ENCODE measurements around the gene ADM. TPM values are rescaled to one million over a fixed set of nuclear protein-coding genes. Genes with fewer than 3 reads are reported as not detected.

The ADM gene
- total RNA-seq, 1 donor from 2014 or later, result 239 TPM

- Mint-ChIP-seq H3K4me3 (ENCODE audit: unreplicated experiment) (no peak overlapping the region), H3K4me1 (ENCODE audit: unreplicated experiment) (peaks cover 12% of the 10 kb centered on the region), H3K9me3 (ENCODE audit: unreplicated experiment) (no peaks in the 10 kb centered on the region), H3K27me3 (ENCODE audit: unreplicated experiment) (no peaks in the 10 kb centered on the region), H3K36me3 (ENCODE audit: unreplicated experiment) (peaks cover 4% of the 10 kb centered on the region), H3K27ac (ENCODE audit: unreplicated experiment) (no peak overlapping the region)
- DNase-seq (ENCODE audit: extremely low spot score, unreplicated experiment), result no peak
- TF ChIP-seq CTCF (IDR thresholded peaks at IDR 0.05), result no peak
These were observed 20.9 kb upstream of the ADM start for GRCh38 chr11:10283991-10284390.

- H3K27me3 Mint-ChIP-seq (ENCODE audit: unreplicated experiment), result no peaks in the 10 kb centered on the region
- H3K4me3 Mint-ChIP-seq (ENCODE audit: unreplicated experiment), result no peak overlapping the region
- DNase-seq (ENCODE audit: extremely low spot score, unreplicated experiment), result no peak
- peaks cover 17% of the 10 kb centered on the region for H3K4me1 Mint-ChIP-seq (ENCODE audit: unreplicated experiment)
- peaks cover 4% of the 10 kb centered on the region for H3K36me3 Mint-ChIP-seq (ENCODE audit: unreplicated experiment)
- no peak overlapping the region for H3K27ac Mint-ChIP-seq (ENCODE audit: unreplicated experiment)
- no peaks in the 10 kb centered on the region for H3K9me3 Mint-ChIP-seq (ENCODE audit: unreplicated experiment)
- no peak for TF ChIP-seq CTCF (IDR thresholded peaks at IDR 0.05)
These were observed 19.6 kb upstream of the ADM start for GRCh38 chr11:10285148-10285802.

- no peak overlapping the region for H3K27ac Mint-ChIP-seq (ENCODE audit: unreplicated experiment)
- no peaks in the 10 kb centered on the region for H3K9me3 Mint-ChIP-seq (ENCODE audit: unreplicated experiment)
- H3K4me3 Mint-ChIP-seq (ENCODE audit: unreplicated experiment), result no peak overlapping the region
- peaks cover 25% of the 10 kb centered on the region for H3K4me1 Mint-ChIP-seq (ENCODE audit: unreplicated experiment)
- DNase-seq (ENCODE audit: extremely low spot score, unreplicated experiment), result no peak
- TF ChIP-seq CTCF (IDR thresholded peaks at IDR 0.05), result no peak
- no peaks in the 10 kb centered on the region for H3K27me3 Mint-ChIP-seq (ENCODE audit: unreplicated experiment)
- peaks cover 4% of the 10 kb centered on the region for H3K36me3 Mint-ChIP-seq (ENCODE audit: unreplicated experiment)
These were observed 17.7 kb upstream of the ADM start for GRCh38 chr11:10287140-10287539.

GRCh38 chr11:10287766-10288715 is 16.8 kb upstream of the ADM start:
- no peak for DNase-seq (ENCODE audit: extremely low spot score, unreplicated experiment)
- H3K4me1 Mint-ChIP-seq (ENCODE audit: unreplicated experiment), result peaks cover 34% of the 10 kb centered on the region
- no peaks in the 10 kb centered on the region for H3K27me3 Mint-ChIP-seq (ENCODE audit: unreplicated experiment)
- H3K4me3 Mint-ChIP-seq (ENCODE audit: unreplicated experiment), result no peak overlapping the region
- H3K27ac Mint-ChIP-seq (ENCODE audit: unreplicated experiment), result no peak overlapping the region
- peaks cover 4% of the 10 kb centered on the region for H3K36me3 Mint-ChIP-seq (ENCODE audit: unreplicated experiment)
- no peaks in the 10 kb centered on the region for H3K9me3 Mint-ChIP-seq (ENCODE audit: unreplicated experiment)
- TF ChIP-seq CTCF (IDR thresholded peaks at IDR 0.05), result no peak

Measured in osteocyte (in vitro differentiated cells).